K562 (cell line): Measurements from ENCODE around the gene DLGAP1. TPM values are rescaled to one million over a fixed set of nuclear protein-coding genes. Genes with fewer than 3 reads are reported as not detected.

Experiments
- ATAC-seq: fragments of 200-7000 bp; cut with Tn5 transposase; 3 replicates; pipeline ENCODE4 v1.9.1; 2020; ENCODE audit warnings: moderate library complexity
- BruUV-seq: library from RNA; stranded (reverse); fragments of 400-500 nt; replicated peaks from 2 replicates; lab custom pipeline; 2021; lab: Mats Ljungman, UMichigan
- CTCF ChIA-PET: fragments of 300-600 bp; formaldehyde crosslinking; extraction: SDS; loops from one replicate; lab custom pipeline; 2021; ENCODE audit warnings: low intra/inter-chr PET ratio; lab: Yijun Ruan, JAX
- POLR2A ChIA-PET: fragments of 300-600, 350-650 bp; sonication (Branson Sonifier 250); formaldehyde crosslinking; extraction: SDS; loops from one replicate; lab custom pipeline; 2021; ENCODE audit warnings: antibody characterized with exemption, inconsistent platforms; lab: Yijun Ruan, JAX
- DNase-seq, 4 experiments: peaks; one replicate each; pipeline versions ENCODE4 v3.0.0 to v3.0.0-alpha.2; 2011 to 2018; ENCODE audit warnings: low spot score in 3 of 4, mixed read lengths in 3 of 4; ENCODE audit errors: extremely low read depth in 1 of 4
- FAIRE-seq: peaks from 2 replicates; lab custom pipeline; 2011; peaks lifted over from hg19 to GRCh38; lab: Jason Lieb, UNC
- H2AFZ ChIP-seq: 2 replicates; pipeline ENCODE4 v1.6.0; 2011; ENCODE audit warnings: low read depth, low read length, control low read depth, inconsistent platforms
- H3K27ac ChIP-seq: fragments of 200-600 bp; 3 replicates; pipeline ENCODE4 v1.8.0; 2011; ENCODE audit warnings: low read depth, mild to moderate bottlenecking, control low read depth, inconsistent platforms, low read length, moderate library complexity, mixed read lengths; ENCODE audit errors: extremely low read depth
- H3K27me3 ChIP-seq, 2 experiments: fragments of 300-600 bp in 1 of 2; 2 replicates in 1 of 2; 3 replicates in 1 of 2; pipeline versions ENCODE4 v1.6.0 to v1.8.0; 2011; ENCODE audit warnings: inconsistent platforms in 2 of 2, low read length in 2 of 2, mild to moderate bottlenecking in 1 of 2, mixed read lengths in 1 of 2, moderate library complexity in 1 of 2; ENCODE audit not compliant: control insufficient read depth in 2 of 2, insufficient read depth in 2 of 2
- H3K36me3 ChIP-seq: fragments of 300-600 bp; 3 replicates; pipeline ENCODE4 v1.8.0; 2011; ENCODE audit warnings: mild to moderate bottlenecking, low read length, inconsistent platforms; ENCODE audit not compliant: control insufficient read depth, insufficient read depth
- H3K4me1 ChIP-seq, 2 experiments: fragments of 200-600 bp in 1 of 2; replicated peaks in 1 of 2; 2 replicates in 1 of 2; 3 replicates in 1 of 2; pipeline versions ENCODE4 v1.5.1 to v1.8.0; 2011; ENCODE audit warnings: inconsistent platforms in 2 of 2, low read length in 2 of 2, mild to moderate bottlenecking in 1 of 2, mixed read lengths in 1 of 2, moderate library complexity in 1 of 2; ENCODE audit not compliant: control insufficient read depth in 2 of 2, insufficient read depth in 2 of 2
- H3K4me2 ChIP-seq: 2 replicates; pipeline ENCODE4 v1.6.1; 2011; ENCODE audit warnings: low read length, control low read depth, inconsistent platforms, mixed read lengths; ENCODE audit not compliant: insufficient read depth
- H3K4me3 ChIP-seq: fragments of 200-600 bp; sonication (generic), shearing (Covaris generic); 2 replicates; pipeline ENCODE4 v1.5.1; 2016; ENCODE audit warnings: control low read depth, inconsistent platforms
- H3K79me2 ChIP-seq: fragments of 200-600 bp; 3 replicates; pipeline ENCODE4 v1.8.0; 2011; ENCODE audit warnings: low read length, inconsistent platforms; ENCODE audit not compliant: control insufficient read depth, insufficient read depth
- H3K9ac ChIP-seq, 2 experiments: 2 replicates each; pipeline versions ENCODE4 v1.6.0 to v1.6.1; 2011; ENCODE audit warnings: low read depth in 2 of 2, low read length in 2 of 2, control low read depth in 1 of 2, inconsistent platforms in 1 of 2, mild to moderate bottlenecking in 1 of 2, mixed read lengths in 1 of 2; ENCODE audit not compliant: insufficient read depth in 1 of 2
- H3K9me1 ChIP-seq: one replicate; pipeline ENCODE4 v1.6.0; 2011; ENCODE audit warnings: inconsistent platforms, mild to moderate bottlenecking, low read length, moderate library complexity; ENCODE audit not compliant: control insufficient read depth, insufficient read depth
- H3K9me3 ChIP-seq: replicated peaks from 2 replicates; pipeline ENCODE4 v1.5.1; 2011; ENCODE audit warnings: low read depth, low read length, inconsistent platforms; ENCODE audit not compliant: control insufficient read depth, insufficient read depth
- H4K20me1 ChIP-seq: replicated peaks from 2 replicates; pipeline ENCODE4 v1.6.1; 2011; ENCODE audit warnings: low read length, inconsistent platforms, mixed read lengths; ENCODE audit not compliant: control insufficient read depth, insufficient read depth
- E2F3 ChIP-seq: fragments of 250-450 bp; sonication (Bioruptor Pico); IDR thresholded peaks from 2 replicates; pipeline ENCODE4 v1.4.0; 2020; ENCODE audit warnings: mild to moderate bottlenecking
- FOXJ3 ChIP-seq: sonication (generic); formaldehyde crosslinking; IDR thresholded peaks from 2 replicates; pipeline ENCODE4 v1.4.0; 2020; ENCODE audit warnings: mild to moderate bottlenecking, missing genetic modification reagents
- MCM7 ChIP-seq, 2 experiments: fragments of 450-650 bp; IDR thresholded peaks; 2 replicates each; pipeline ENCODE4 v1.6.1; 2016 to 2018
- NFATC3 ChIP-seq: fragments of 450-650 bp; IDR thresholded peaks from 2 replicates; pipeline ENCODE4 v1.6.1; 2017; ENCODE audit warnings: mild to moderate bottlenecking
- NRF1 ChIP-seq, 2 experiments: fragments of 450-650 bp; IDR thresholded peaks in 1 of 2; conservative IDR thresholded peaks in 1 of 2; 2 replicates each; pipeline ENCODE4 v1.6.1; 2014; ENCODE audit warnings: mild to moderate bottlenecking in 2 of 2
- RAD21 ChIP-seq, 2 experiments: fragments of 250-450 bp in 1 of 2; fragments of 450-650 bp in 1 of 2; sonication (Bioruptor Pico) in 1 of 2; formaldehyde crosslinking in 1 of 2; IDR thresholded peaks in 1 of 2; conservative IDR thresholded peaks in 1 of 2; 2 replicates each; pipeline versions ENCODE4 v1.4.0 to v1.8.0; 2020 to 2022; ENCODE audit warnings: mild to moderate bottlenecking in 2 of 2, moderate library complexity in 1 of 2
- SLC30A9 ChIP-seq: fragments of 250-450 bp; sonication (Bioruptor Pico); IDR thresholded peaks from 2 replicates; pipeline ENCODE4 v1.8.0; 2022; ENCODE audit warnings: mild to moderate bottlenecking, moderate library complexity
- SOX6 ChIP-seq: fragments of 450-650 bp; IDR thresholded peaks from 2 replicates; pipeline ENCODE4 v1.6.1; 2014; ENCODE audit warnings: mild to moderate bottlenecking
- YBX1 ChIP-seq: fragments of 450-650 bp; IDR thresholded peaks from 2 replicates; pipeline ENCODE4 v1.7.1; 2016; ENCODE audit warnings: mild to moderate bottlenecking
- ZNF175 ChIP-seq: fragments of 200-800 bp; sonication (Bioruptor generic); IDR thresholded peaks from 2 replicates; pipeline ENCODE4 v1.6.1; 2016; ENCODE audit warnings: low read depth, mild to moderate bottlenecking, missing genetic modification characterization, missing compliant biosample characterization
- ZNF212 ChIP-seq: fragments of 450-650 bp; formaldehyde crosslinking; IDR thresholded peaks from 2 replicates; pipeline ENCODE4 v1.4.0; 2020; ENCODE audit warnings: mild to moderate bottlenecking
- ZNF444 ChIP-seq: fragments of 250-450 bp; sonication (Bioruptor Pico); IDR thresholded peaks from 2 replicates; pipeline ENCODE4 v1.4.0; 2020; ENCODE audit warnings: mild to moderate bottlenecking, moderate library complexity
- ZNF766 ChIP-seq: fragments of 200-800 bp; sonication (Bioruptor generic); conservative IDR thresholded peaks from 2 replicates; pipeline ENCODE4 v1.6.1; 2016; ENCODE audit warnings: missing genetic modification characterization, missing compliant biosample characterization
- WGBS: fragments of 100-300 bp; shearing (Covaris generic); methylation state at CpG from one replicate; pipeline ENCODE4 v1.1.6; 2016; ENCODE audit warnings: low coverage, mixed read lengths; ENCODE audit not compliant: insufficient coverage; ENCODE audit errors: missing lambda C conversion rate; 5-methylcytosine and 5-hydroxymethylcytosine counted together
- in situ Hi-C: fragments of 300-500 bp; cut with MboI; formaldehyde crosslinking; loops from 4 replicates; pipeline ENCODE4 v1.15.0; 2018; ENCODE audit warnings: inconsistent platforms, mixed read lengths
- intact Hi-C: fragments of 100-400 bp; cut with micrococcal nuclease; formaldehyde crosslinking; loops from 2 replicates; pipeline ENCODE4 v1.14.2; 2022
- polyA plus RNA-seq, 8 experiments: library from polyadenylated mRNA; depleted of rRNA in 4 of 8; stranded (reverse) in 5 of 8; unstranded in 3 of 8; fragments of >200 nt; fragmentation: Nextera tagmentation in 2 of 8; fragmentation: Illumina TruSeq in 1 of 8; extraction: Ambion mirVana in 2 of 8; extraction: Trizol in 1 of 8; gene quantifications; 2 replicates each; pipeline versions ENCODE4 v1.2.1 to v1.2.3, GENCODE V29; 2011 to 2014; ENCODE audit warnings: inconsistent platforms in 1 of 8, missing spikeins in 1 of 8
- total RNA-seq, 7 experiments: library from RNA; depleted of rRNA in 6 of 7; stranded (reverse); fragments of >200 nt in 6 of 7; fragmentation: Illumina TruSeq in 2 of 7; extraction: Trizol in 2 of 7; gene quantifications; 2 replicates each; pipeline versions ENCODE4 v1.2.1 to v1.2.3, GENCODE V29; 2011 to 2021; ENCODE audit warnings: low replicate concordance in 1 of 7
- TF ChIP-seq, protein P1 (sequence below): IDR thresholded peaks from 3 replicates; pipeline ENCODE4 v1.6.1; 2011; ENCODE audit warnings: borderline replicate concordance, mild to moderate bottlenecking, moderate library complexity; ENCODE audit not compliant: insufficient read length; ENCODE audit errors: extremely low read depth
- TF ChIP-seq, protein P2 (sequence below): fragments of 450-650 bp; formaldehyde crosslinking; IDR thresholded peaks from 2 replicates; pipeline ENCODE4 v1.4.0; 2020; ENCODE audit warnings: mild to moderate bottlenecking, mixed read lengths
- TF ChIP-seq, protein P3 (sequence below): sonication (generic); formaldehyde crosslinking; IDR thresholded peaks from 2 replicates; pipeline ENCODE4 v1.8.0; 2022; ENCODE audit warnings: mild to moderate bottlenecking, missing genetic modification reagents, borderline replicate concordance
- TF ChIP-seq, protein P4 (sequence below): sonication (generic); formaldehyde crosslinking; IDR thresholded peaks from 2 replicates; pipeline ENCODE4 v1.9.0; 2022; ENCODE audit warnings: mild to moderate bottlenecking, missing genetic modification reagents

Gene DLGAP1
- total and polyA plus RNA-seq, 9 of the 15 experiments (the other 6 are each of a cell fraction or from before 2014, with no cell fraction given): 0.04 to 0.22 (median 0.08) TPM

DNA sequence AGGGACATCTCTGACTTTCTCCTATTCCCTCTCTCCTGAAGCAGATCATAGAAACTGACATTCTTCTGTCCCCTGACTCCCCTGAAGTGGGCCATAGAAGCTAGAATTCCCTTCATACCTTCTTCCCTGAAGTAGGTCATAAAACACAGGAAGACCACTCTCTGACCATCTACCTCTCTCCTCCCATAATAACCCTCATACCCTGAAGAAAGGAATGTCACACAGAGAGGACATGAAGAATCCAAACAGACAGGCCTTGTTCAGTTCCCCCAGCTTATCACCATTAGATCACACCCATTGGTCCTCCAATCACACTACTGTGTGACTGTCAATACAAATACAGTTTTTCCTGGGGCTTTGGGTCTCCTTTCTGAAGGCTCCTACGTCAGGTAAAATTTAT lies 347.1 kb downstream of the DLGAP1 start:
- POLR2A ChIA-PET: no interaction called here
- in situ Hi-C loops: loop anchor here (25.0 kb wide), 1 partner anchor 954 kb away; no protein-coding TSS in a partner anchor

More for the DNA sequence above, 347.1 kb downstream of the DLGAP1 start:
- BruUV-seq: no TSS peak
- H3K9me3 ChIP-seq: no peaks in the 10 kb centered on the region
- no peak for FAIRE-seq
- intact Hi-C loops: no loop called here
- no peaks in the 10 kb centered on the region for H3K27me3 ChIP-seq
- no peak overlapping the region for H3K4me2 ChIP-seq
- no peak overlapping the region for H3K9ac ChIP-seq
- H2AFZ ChIP-seq: no peak overlapping the region
- WGBS: 0% methylated on average over 1 of the region's 1 CpG
- H3K36me3 ChIP-seq: no peaks in the 10 kb centered on the region
- H3K4me1 ChIP-seq: no peaks in the 10 kb centered on the region
- CTCF ChIA-PET: no interaction called here
- no peak overlapping the region for H3K27ac ChIP-seq
- TF ChIP-seq ZNF212 (CRISPR knock-in tag): no peak
- no peak for TF ChIP-seq RAD21 (CRISPR knock-in tag; conservative IDR thresholded peaks at IDR 0.05 in 1 of 2, IDR thresholded peaks at IDR 0.05 in 1 of 2)
- TF ChIP-seq ZNF766 (CRISPR knock-in tag): no peak
- TF ChIP-seq, protein P1, sequence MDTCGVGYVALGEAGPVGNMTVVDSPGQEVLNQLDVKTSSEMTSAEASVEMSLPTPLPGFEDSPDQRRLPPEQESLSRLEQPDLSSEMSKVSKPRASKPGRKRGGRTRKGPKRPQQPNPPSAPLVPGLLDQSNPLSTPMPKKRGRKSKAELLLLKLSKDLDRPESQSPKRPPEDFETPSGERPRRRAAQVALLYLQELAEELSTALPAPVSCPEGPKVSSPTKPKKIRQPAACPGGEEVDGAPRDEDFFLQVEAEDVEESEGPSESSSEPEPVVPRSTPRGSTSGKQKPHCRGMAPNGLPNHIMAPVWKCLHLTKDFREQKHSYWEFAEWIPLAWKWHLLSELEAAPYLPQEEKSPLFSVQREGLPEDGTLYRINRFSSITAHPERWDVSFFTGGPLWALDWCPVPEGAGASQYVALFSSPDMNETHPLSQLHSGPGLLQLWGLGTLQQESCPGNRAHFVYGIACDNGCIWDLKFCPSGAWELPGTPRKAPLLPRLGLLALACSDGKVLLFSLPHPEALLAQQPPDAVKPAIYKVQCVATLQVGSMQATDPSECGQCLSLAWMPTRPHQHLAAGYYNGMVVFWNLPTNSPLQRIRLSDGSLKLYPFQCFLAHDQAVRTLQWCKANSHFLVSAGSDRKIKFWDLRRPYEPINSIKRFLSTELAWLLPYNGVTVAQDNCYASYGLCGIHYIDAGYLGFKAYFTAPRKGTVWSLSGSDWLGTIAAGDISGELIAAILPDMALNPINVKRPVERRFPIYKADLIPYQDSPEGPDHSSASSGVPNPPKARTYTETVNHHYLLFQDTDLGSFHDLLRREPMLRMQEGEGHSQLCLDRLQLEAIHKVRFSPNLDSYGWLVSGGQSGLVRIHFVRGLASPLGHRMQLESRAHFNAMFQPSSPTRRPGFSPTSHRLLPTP: no peak
- TF ChIP-seq, protein P2, sequence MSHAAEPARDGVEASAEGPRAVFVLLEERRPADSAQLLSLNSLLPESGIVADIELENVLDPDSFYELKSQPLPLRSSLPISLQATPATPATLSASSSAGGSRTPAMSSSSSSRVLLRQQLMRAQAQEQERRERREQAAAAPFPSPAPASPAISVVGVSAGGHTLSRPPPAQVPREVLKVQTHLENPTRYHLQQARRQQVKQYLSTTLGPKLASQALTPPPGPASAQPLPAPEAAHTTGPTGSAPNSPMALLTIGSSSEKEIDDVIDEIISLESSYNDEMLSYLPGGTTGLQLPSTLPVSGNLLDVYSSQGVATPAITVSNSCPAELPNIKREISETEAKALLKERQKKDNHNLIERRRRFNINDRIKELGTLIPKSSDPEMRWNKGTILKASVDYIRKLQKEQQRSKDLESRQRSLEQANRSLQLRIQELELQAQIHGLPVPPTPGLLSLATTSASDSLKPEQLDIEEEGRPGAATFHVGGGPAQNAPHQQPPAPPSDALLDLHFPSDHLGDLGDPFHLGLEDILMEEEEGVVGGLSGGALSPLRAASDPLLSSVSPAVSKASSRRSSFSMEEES (CRISPR knock-in tag): no peak
- TF ChIP-seq SOX6: no peak
- no peak for TF ChIP-seq NRF1 (conservative IDR thresholded peaks at IDR 0.05 in 1 of 2, IDR thresholded peaks at IDR 0.05 in 1 of 2)
- TF ChIP-seq, protein P3, sequence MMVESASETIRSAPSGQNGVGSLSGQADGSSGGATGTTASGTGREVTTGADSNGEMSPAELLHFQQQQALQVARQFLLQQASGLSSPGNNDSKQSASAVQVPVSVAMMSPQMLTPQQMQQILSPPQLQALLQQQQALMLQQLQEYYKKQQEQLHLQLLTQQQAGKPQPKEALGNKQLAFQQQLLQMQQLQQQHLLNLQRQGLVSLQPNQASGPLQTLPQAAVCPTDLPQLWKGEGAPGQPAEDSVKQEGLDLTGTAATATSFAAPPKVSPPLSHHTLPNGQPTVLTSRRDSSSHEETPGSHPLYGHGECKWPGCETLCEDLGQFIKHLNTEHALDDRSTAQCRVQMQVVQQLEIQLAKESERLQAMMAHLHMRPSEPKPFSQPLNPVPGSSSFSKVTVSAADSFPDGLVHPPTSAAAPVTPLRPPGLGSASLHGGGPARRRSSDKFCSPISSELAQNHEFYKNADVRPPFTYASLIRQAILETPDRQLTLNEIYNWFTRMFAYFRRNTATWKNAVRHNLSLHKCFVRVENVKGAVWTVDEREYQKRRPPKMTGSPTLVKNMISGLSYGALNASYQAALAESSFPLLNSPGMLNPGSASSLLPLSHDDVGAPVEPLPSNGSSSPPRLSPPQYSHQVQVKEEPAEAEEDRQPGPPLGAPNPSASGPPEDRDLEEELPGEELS: no peak
- TF ChIP-seq MCM7 (IDR thresholded peaks at IDR 0.05): no peak
- no peak for TF ChIP-seq NFATC3
- no peak for TF ChIP-seq E2F3
- TF ChIP-seq ZNF444 (CRISPR knock-in tag): no peak
- no peak for TF ChIP-seq YBX1
- TF ChIP-seq, protein P4, sequence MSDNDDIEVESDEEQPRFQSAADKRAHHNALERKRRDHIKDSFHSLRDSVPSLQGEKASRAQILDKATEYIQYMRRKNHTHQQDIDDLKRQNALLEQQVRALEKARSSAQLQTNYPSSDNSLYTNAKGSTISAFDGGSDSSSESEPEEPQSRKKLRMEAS (CRISPR knock-in tag): no peak
- TF ChIP-seq FOXJ3 (CRISPR knock-in tag): no peak
- TF ChIP-seq SLC30A9 (CRISPR knock-in tag): no peak
- no peak for TF ChIP-seq ZNF175 (CRISPR knock-in tag)
- H3K4me3 ChIP-seq: no peak overlapping the region
- H3K79me2 ChIP-seq: no peaks in the 10 kb centered on the region
- H4K20me1 ChIP-seq: no peaks in the 10 kb centered on the region
- ATAC-seq: no peak
- H3K9me1 ChIP-seq: no peaks in the 10 kb centered on the region
- DNase-seq: no peak
